Kidney (tissue), 14 donors: ENCODE measurements around the gene C2orf92. TPM values are rescaled to one million over a fixed set of nuclear protein-coding genes. Genes with fewer than 3 reads are reported as not detected.

Source experiments
- DNase-seq, 5 donors: peaks; one replicate each; pipeline ENCODE4 v3.0.0-alpha.2; 2013 to 2020
- FAIRE-seq: peaks from 2 replicates; lab custom pipeline; 2012; peaks lifted over from hg19 to GRCh38; lab: Jason Lieb, UNC
- H3K27ac ChIP-seq, 2 donors: one replicate each; pipeline ENCODE4 v1.7.0; 2013; ENCODE audit warnings: low read depth in 2 of 2, low read length in 2 of 2, inconsistent platforms in 1 of 2
- H3K27me3 ChIP-seq: one replicate; pipeline ENCODE4 v1.7.1; 2013; ENCODE audit warnings: low read length, inconsistent platforms; ENCODE audit not compliant: control insufficient read depth, insufficient read depth
- H3K36me3 ChIP-seq, 3 donors: one replicate each; pipeline versions ENCODE4 v1.7.0 to v1.7.1; 2013; ENCODE audit warnings: low read length in 3 of 3, control low read depth in 1 of 3, inconsistent platforms in 1 of 3; ENCODE audit not compliant: insufficient read depth in 3 of 3, control insufficient read depth in 2 of 3
- H3K4me1 ChIP-seq, 3 donors: one replicate each; pipeline versions ENCODE4 v1.7.0 to v1.7.1; 2013; ENCODE audit warnings: low read length in 3 of 3, inconsistent platforms in 1 of 3, low read depth in 1 of 3; ENCODE audit not compliant: control insufficient read depth in 2 of 3, insufficient read depth in 2 of 3
- H3K4me3 ChIP-seq, 3 donors: one replicate each; pipeline versions ENCODE4 v1.7.0 to v1.8.1; 2013; ENCODE audit warnings: low read length in 3 of 3, control low read depth in 1 of 3, inconsistent platforms in 1 of 3
- H3K9ac ChIP-seq, 3 donors: one replicate each; pipeline versions ENCODE4 v1.7.0 to v1.7.1; 2013; ENCODE audit warnings: low read length in 3 of 3, control low read depth in 1 of 3, inconsistent platforms in 1 of 3
- H3K9me3 ChIP-seq, 3 donors: one replicate each; pipeline versions ENCODE4 v1.7.0 to v1.7.1; 2013; ENCODE audit warnings: low read length in 3 of 3, control low read depth in 1 of 3, inconsistent platforms in 1 of 3; ENCODE audit not compliant: control insufficient read depth in 2 of 3, insufficient read depth in 1 of 3
- intact Hi-C: fragments of 100-400 bp; cut with DNase I; formaldehyde crosslinking; loops from one replicate; pipeline ENCODE4 v1.11.1; 2022
- polyA plus RNA-seq: library from polyadenylated mRNA; stranded (reverse); fragments of 350-450 nt; fragmentation: Illumina TruSeq; extraction: RNeasy Lipid Tissue Mini Kit (QIAGEN cat#74804); gene quantifications from one replicate; pipeline ENCODE4 v1.2.3, GENCODE V29; 2014; ENCODE audit warnings: low read depth, low replicate concordance; ENCODE audit not compliant: insufficient read depth
- total RNA-seq: library from RNA; stranded (reverse); fragmentation: NEBNext Ultra II Directional; extraction: Animal tissue kit (Norgen Biotek cat#: 25700); gene quantifications from one replicate; pipeline ENCODE4 v1.2.1, GENCODE V29; 2021
- TF ChIP-seq, protein P1 (sequence below): IDR thresholded peaks from 3 replicates; pipeline ENCODE4 v1.5.1; 2012; ENCODE audit warnings: mild to moderate bottlenecking, moderate library complexity, borderline replicate concordance; ENCODE audit not compliant: insufficient read depth; ENCODE audit errors: extremely low read depth
- donor health status: control.
- donor health status: control.
- donor health status: control.
- donor health status: control.
- donor health status: control.
- donor health status: DM: yes; HTN: yes; CAD: no.
- donor health status: Normal renal cell carcinoma (clear cell type).

Gene C2orf92
- total and polyA plus RNA-seq, 2 donors from 2014 or later = 3.3 to 7.3 TPM

DNA sequence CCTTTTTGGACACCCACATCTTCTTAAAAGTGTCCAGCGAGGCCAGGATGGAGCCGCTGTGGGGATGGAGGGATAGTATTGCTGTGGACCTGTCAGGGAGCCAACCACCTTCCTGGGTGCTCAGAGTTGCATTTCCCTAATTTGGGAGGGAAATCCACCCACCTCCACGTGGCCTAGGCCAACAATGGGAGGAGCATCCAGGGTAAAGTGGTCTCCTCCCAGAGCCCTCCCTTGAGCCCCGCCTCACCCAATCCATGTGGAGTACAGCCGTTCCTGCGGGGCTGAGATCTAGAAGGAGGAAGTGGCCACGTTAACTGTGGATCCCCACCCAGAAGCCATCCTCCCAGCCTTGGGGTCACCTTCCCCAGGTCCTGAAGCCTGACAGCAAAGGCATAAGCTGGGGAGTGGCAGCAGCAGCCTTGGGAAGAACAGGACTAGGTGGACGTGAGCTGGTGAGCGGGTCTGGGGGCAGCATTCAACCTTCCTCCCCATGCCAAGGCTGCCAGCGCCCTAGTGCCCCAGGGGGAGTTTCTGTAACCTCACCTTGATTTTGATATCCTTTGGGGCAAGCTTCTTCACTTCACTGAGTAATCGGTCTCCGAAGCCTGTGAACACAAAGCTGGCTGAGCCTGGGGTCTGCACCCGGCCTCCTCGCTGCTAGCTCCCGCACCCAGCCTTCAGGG, 12.5 kb upstream of the C2orf92 start:
- intact Hi-C loops = no loop called here
- H3K27ac ChIP-seq = no peak overlapping the region
- FAIRE-seq (no peak), DNase-seq (no peak)
- peaks cover 5 to 21% (median 19%) of the 10 kb centered on the region in 3 donors for H3K36me3 ChIP-seq
- TF ChIP-seq, protein P1, sequence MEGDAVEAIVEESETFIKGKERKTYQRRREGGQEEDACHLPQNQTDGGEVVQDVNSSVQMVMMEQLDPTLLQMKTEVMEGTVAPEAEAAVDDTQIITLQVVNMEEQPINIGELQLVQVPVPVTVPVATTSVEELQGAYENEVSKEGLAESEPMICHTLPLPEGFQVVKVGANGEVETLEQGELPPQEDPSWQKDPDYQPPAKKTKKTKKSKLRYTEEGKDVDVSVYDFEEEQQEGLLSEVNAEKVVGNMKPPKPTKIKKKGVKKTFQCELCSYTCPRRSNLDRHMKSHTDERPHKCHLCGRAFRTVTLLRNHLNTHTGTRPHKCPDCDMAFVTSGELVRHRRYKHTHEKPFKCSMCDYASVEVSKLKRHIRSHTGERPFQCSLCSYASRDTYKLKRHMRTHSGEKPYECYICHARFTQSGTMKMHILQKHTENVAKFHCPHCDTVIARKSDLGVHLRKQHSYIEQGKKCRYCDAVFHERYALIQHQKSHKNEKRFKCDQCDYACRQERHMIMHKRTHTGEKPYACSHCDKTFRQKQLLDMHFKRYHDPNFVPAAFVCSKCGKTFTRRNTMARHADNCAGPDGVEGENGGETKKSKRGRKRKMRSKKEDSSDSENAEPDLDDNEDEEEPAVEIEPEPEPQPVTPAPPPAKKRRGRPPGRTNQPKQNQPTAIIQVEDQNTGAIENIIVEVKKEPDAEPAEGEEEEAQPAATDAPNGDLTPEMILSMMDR = no peak
- H3K4me3 ChIP-seq = no peak overlapping the region
- H3K27me3 ChIP-seq = no peaks in the 10 kb centered on the region
- H3K9ac ChIP-seq = no peak overlapping the region
- peaks cover 0 to 7% (median 0%) of the 10 kb centered on the region in 3 donors for H3K4me1 ChIP-seq
- peaks cover 0 to 12% (median 0%) of the 10 kb centered on the region in 3 donors for H3K9me3 ChIP-seq

DNA sequence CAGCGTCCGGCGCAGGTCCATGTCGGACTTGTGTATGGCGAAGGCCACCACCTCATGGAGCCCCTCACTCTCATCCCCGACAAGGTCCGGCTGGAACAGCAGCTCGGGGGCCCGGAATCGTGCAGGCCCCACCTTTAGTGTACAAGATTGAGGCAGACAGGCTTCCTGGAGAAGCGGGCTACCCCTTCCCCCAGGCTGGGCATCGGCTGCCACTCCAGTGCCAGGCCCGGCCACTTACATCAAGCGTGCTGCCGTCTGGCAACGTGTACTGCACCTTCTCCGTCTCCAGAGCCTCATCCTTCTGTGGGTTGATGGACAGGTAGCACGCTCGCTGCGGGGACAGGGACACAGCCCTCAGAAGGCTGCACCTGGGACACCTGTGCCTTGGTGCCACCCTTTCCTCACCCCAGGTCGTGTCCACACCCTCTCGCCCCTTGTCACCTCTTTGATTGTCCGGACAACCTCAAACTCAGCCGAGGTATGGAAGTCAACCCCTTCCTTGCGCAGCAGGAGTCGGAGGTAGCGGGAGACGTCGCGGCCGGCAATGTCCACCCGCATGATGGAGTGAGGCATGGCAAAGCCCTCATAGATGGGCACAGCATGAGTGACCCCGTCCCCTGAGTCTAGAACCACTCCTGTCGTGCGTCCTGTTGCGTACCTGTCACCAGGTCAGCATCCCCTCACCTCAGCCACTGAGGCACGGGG, 11.4 kb upstream of the C2orf92 start:
- H3K36me3 ChIP-seq = peaks cover 5 to 21% (median 19%) of the 10 kb centered on the region in 3 donors
- FAIRE-seq = no peak
- TF ChIP-seq, protein P1 = no peak

DNA sequence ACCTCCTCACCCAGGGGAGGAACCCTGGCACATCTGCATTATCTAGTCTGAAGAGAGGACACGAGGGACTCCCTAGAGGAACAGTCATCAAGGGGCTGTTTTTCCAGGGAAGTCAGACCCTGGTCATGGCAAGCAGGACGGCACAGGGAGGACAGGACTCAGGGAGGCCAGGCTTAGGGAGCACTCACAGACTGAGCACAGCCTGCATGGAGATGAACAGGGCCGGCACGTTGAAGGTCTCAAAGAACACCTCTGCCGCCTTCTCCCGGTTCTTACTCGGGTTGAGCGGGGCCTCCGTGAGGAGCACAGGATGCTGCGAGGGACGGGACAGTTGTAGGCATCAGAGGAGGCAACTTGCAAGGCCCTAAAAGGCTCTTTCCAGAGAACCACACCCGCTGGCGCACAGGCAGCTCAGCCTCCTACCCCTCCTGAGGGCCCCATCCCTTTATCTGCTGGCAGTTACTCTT, 10.8 kb upstream of the C2orf92 start:
- no peak for FAIRE-seq
- TF ChIP-seq, protein P1 = no peak
- Histone ChIP-seq H3K9ac (no peak overlapping the region), H3K9me3 (peaks cover 0 to 6% (median 0%) of the 10 kb centered on the region in 3 donors), H3K27me3 (no peaks in the 10 kb centered on the region), H3K36me3 (peaks cover 5 to 21% (median 19%) of the 10 kb centered on the region in 3 donors), H3K27ac (no peak overlapping the region), H3K4me1 (peaks cover 0 to 18% (median 0%) of the 10 kb centered on the region in 3 donors), H3K4me3 (no peak overlapping the region)
- DNase-seq = no peak
- intact Hi-C loops = no loop called here

More for the DNA sequence above, 11.4 kb upstream of the C2orf92 start:
- peaks cover 0 to 12% (median 0%) of the 10 kb centered on the region in 3 donors for H3K9me3 ChIP-seq
- DNase-seq = peak in 1 of 5 donors; percentile 72
- H3K4me1 ChIP-seq = peaks cover 0 to 17% (median 0%) of the 10 kb centered on the region in 3 donors
- H3K9ac ChIP-seq = no peak overlapping the region
- H3K27me3 ChIP-seq = no peaks in the 10 kb centered on the region
- H3K27ac ChIP-seq = no peak overlapping the region
- intact Hi-C loops = no loop called here
- H3K4me3 ChIP-seq = no peak overlapping the region
